Measurements from ENCODE around the gene CLTCL1. TPM values are rescaled to one million over a fixed set of nuclear protein-coding genes. Genes with fewer than 3 reads are reported as not detected.
A peak's percentile ranks its signal among the peaks of the same experiment; 100 is the strongest.

CLTCL1 gene
- total and polyA plus RNA-seq, 9 of the 15 experiments (the other 6 are each of a cell fraction or from before 2014, with no cell fraction given): 1.1 to 11.7 (median 5.0) TPM

GRCh38 chr22:19207401-19207808, 84.1 kb downstream of the CLTCL1 start (continued):
- TF ChIP-seq, protein P1, sequence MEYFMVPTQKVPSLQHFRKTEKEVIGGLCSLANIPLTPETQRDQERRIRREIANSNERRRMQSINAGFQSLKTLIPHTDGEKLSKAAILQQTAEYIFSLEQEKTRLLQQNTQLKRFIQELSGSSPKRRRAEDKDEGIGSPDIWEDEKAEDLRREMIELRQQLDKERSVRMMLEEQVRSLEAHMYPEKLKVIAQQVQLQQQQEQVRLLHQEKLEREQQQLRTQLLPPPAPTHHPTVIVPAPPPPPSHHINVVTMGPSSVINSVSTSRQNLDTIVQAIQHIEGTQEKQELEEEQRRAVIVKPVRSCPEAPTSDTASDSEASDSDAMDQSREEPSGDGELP (CRISPR knock-in tag; IDR thresholded peaks at IDR 0.05; ENCODE audit: borderline replicate concordance): peak; percentile 18; the same call in 1 of the 2 replicates
- TF ChIP-seq PHB (CRISPR knock-in tag; IDR thresholded peaks at IDR 0.05) (peak; percentile 27; the same call in 1 of the 2 replicates), ZNF696 (CRISPR knock-in tag; conservative IDR thresholded peaks at IDR 0.05) (peak; percentile 56; the same call in 1 of the 2 replicates), ZNF280B (CRISPR knock-in tag; IDR thresholded peaks at IDR 0.05) (0 out of 2 replicates have a peak, but pooled peaks have one; percentile 62), RCOR1 (IDR thresholded peaks at IDR 0.05; ENCODE audit: borderline replicate concordance in 1 of 2, low read depth in 2 of 2, low read length in 2 of 2) (0 out of 4 replicates have a peak, but pooled peaks of 1 of the 2 experiments have one; percentile 11), OTX1 (CRISPR knock-in tag; IDR thresholded peaks at IDR 0.05) (no peak), RAD21 (CRISPR knock-in tag; conservative IDR thresholded peaks at IDR 0.05 in 1 of 2, IDR thresholded peaks at IDR 0.05 in 1 of 2) (0 out of 4 replicates have a peak, but pooled peaks of 1 of the 2 experiments have one; percentile 14), CTBP1 (IDR thresholded peaks at IDR 0.05; ENCODE audit: borderline replicate concordance) (peak; percentile 34; the same call in 1 of the 2 replicates)
